ENCODE results near the gene SNX14.

Gene SNX14

GRCh38 chr6:85498596-85499258 lies 94.9 kb downstream of the SNX14 start:
- no peak overlapping the region for H3K4me3 ChIP-seq (replicated peaks; ENCODE audit: low read depth, low read length)
- no peak for DNase-seq (ENCODE audit: extremely low read depth, low read depth)
- TF ChIP-seq, protein P1, sequence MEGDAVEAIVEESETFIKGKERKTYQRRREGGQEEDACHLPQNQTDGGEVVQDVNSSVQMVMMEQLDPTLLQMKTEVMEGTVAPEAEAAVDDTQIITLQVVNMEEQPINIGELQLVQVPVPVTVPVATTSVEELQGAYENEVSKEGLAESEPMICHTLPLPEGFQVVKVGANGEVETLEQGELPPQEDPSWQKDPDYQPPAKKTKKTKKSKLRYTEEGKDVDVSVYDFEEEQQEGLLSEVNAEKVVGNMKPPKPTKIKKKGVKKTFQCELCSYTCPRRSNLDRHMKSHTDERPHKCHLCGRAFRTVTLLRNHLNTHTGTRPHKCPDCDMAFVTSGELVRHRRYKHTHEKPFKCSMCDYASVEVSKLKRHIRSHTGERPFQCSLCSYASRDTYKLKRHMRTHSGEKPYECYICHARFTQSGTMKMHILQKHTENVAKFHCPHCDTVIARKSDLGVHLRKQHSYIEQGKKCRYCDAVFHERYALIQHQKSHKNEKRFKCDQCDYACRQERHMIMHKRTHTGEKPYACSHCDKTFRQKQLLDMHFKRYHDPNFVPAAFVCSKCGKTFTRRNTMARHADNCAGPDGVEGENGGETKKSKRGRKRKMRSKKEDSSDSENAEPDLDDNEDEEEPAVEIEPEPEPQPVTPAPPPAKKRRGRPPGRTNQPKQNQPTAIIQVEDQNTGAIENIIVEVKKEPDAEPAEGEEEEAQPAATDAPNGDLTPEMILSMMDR (IDR thresholded peaks at IDR 0.05; ENCODE audit: low read depth, low read length, missing control alignments): no peak

DNA sequence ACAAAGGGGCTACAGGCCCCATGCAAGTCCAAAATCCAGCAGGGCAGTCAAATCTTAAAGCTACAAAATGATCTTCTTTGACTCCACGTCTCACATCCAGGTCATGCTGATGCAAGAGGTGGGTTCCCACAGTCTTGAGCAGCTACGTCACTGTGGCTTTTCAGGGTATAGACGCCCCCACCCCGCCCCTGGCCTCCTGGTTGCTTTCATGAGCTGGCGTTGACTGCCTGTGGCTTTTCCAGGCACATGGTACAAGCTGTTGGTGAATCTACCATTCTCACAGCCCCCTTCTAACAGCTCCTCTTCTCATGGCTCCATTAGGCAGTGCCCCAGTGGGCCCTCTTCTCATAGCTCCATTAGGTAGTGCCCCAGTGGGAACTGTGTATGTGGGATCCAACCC lies 96.8 kb downstream of the SNX14 start:
- no peak overlapping the region for H3K4me3 ChIP-seq (replicated peaks; ENCODE audit: low read depth, low read length)
- TF ChIP-seq, protein P1 (IDR thresholded peaks at IDR 0.05; ENCODE audit: low read depth, low read length, missing control alignments): no peak
- DNase-seq (ENCODE audit: extremely low read depth, low read depth): no peak

- TF ChIP-seq, protein P1 (IDR thresholded peaks at IDR 0.05; ENCODE audit: low read depth, low read length, missing control alignments): no peak
- DNase-seq (ENCODE audit: extremely low read depth, low read depth): no peak
- H3K4me3 ChIP-seq (replicated peaks; ENCODE audit: low read depth, low read length): no peak overlapping the region
Observed at GRCh38 chr6:85496009-85496579, 97.6 kb downstream of the SNX14 start.

- DNase-seq (ENCODE audit: extremely low read depth, low read depth): no peak
- TF ChIP-seq, protein P1 (IDR thresholded peaks at IDR 0.05; ENCODE audit: low read depth, low read length, missing control alignments): no peak
Observed at GRCh38 chr6:85494547-85495536, 98.8 kb downstream of the SNX14 start.

DNA sequence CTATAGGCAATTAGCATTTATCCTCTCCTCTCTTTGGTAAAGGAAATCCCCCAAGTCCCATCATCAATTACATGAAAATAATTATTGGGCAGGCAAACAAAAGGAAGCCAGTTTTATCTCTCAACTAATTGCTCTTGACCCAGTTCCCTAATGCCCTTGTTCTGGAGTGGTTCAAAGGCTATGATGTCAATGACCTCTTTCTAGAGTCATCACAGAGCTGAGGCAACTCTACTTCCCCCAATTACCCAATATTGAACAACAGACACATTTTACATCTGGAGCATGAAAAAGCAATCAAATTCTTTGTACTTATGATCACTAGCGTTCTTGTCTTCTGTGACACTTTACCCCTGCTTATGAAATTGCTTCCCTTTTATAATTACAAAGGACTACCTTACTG lies 100.3 kb downstream of the SNX14 start:
- DNase-seq (ENCODE audit: extremely low read depth, low read depth): no peak
- TF ChIP-seq, protein P1 (IDR thresholded peaks at IDR 0.05; ENCODE audit: low read depth, low read length, missing control alignments): no peak

More at GRCh38 chr6:85494547-85495536, 98.8 kb downstream of the SNX14 start:
- no peak overlapping the region for H3K4me3 ChIP-seq (replicated peaks; ENCODE audit: low read depth, low read length)

DNA sequence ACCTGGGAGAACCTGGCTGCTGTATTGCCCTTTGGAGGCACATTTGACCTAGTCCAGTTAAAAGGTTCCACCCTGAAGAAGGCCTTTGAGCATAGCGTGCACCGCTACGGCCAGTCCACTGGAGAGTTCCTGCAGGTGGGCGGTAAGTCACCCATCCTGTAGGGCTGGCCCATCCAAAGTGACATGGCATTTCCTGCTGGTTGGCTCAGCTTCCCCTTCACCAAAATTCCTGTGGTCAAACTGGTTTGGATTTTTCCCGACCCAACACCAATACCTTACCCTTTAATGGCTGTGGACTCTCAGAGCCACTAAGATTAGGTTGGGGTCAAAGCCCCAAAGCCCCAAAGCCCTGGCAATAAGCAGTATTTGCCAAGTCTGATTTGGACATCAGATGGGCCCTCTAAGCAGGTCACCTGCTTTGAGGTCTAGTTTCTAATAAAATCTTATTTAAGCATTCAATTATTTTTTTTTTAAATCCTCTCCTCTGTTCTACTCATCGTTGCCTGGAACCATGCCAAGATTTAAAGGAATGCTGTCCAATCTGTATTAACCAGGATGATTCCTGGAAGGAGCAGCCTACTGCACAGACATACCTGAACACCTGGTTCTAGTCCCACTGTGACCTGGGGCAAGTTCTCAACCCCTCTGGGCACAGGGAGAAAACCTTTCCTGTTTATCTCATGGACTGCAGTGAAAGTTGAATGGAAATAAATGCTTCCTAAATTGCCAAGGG lies 103.0 kb downstream of the SNX14 start:
- DNase-seq (ENCODE audit: extremely low read depth, low read depth): no peak
- TF ChIP-seq, protein P1 (IDR thresholded peaks at IDR 0.05; ENCODE audit: low read depth, low read length, missing control alignments): no peak
- no peak overlapping the region for H3K4me3 ChIP-seq (replicated peaks; ENCODE audit: low read depth, low read length)

More for the DNA sequence above, 100.3 kb downstream of the SNX14 start:
- no peak overlapping the region for H3K4me3 ChIP-seq (replicated peaks; ENCODE audit: low read depth, low read length)

All from HFF-Myc (cell line).